ENCODE data around the gene ARID5B.

Gene ARID5B

DNA sequence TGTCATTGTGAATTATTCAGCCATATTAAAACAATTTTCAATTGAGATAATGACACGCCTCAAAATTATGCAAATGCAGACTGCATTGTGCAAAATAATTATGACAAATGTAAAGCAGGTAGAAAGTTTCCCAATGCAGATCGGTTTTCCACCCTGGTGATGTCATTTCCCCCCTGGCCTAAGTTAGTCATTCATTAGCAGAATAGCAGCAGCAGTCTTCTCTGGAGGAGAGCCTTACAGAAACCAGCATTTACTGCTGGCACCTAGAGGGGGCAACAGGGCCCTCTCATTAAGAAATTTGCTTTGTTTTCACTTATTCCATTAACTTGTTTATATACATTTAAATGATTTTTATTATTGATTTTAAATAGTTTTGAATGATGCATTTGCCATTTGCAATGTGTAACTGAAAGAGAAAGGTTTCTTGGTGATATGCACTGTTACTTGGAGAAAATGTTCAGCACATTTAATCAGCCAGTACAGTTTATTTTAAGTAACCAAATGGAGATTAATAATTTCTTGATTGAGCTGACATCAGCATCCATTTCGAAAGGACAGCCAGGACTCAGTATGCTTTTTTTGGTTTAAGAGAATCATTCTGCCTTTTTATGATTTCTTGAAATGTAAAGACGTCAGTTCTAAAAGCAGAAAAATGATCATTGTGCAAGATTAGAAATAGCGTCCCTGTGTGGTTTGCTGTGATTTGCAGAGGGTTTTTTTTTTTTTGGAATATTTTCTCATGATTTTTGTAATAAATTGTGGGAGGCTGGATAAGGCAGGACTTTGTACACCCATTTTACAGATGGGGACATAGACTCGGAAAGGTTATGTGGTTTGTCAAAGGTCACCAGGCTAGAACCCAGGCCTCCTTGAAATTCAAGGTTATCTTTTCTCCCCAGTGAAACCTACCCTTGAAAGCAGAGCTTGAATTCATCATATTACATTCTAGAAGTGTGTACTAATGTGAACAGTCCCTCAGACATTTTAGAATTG is 3.5 kb downstream of the ARID5B start:
- peaks cover 21% of the 10 kb centered on the region for H3K27me3 ChIP-seq (ENCODE audit: control insufficient read depth, insufficient read depth, low read length, poor library complexity, severe bottlenecking)
- H3K36me3 ChIP-seq (ENCODE audit: control insufficient read depth, insufficient read depth, low read length), result no peaks in the 10 kb centered on the region
- H3K4me3 ChIP-seq (ENCODE audit: insufficient read depth, low read depth, low read length), result no peak overlapping the region
- H3K4me1 ChIP-seq (ENCODE audit: control insufficient read depth, insufficient read depth, low read length), result no peaks in the 10 kb centered on the region
- H3K9me3 ChIP-seq (ENCODE audit: control insufficient read depth, low read length), result no peaks in the 10 kb centered on the region
- no peak overlapping the region for H3K27ac ChIP-seq (ENCODE audit: insufficient read depth, low read depth, low read length, poor library complexity, severe bottlenecking)
- 63% methylated on average over 6 of the region's 6 CpGs for WGBS, 2 experiments

DNA sequence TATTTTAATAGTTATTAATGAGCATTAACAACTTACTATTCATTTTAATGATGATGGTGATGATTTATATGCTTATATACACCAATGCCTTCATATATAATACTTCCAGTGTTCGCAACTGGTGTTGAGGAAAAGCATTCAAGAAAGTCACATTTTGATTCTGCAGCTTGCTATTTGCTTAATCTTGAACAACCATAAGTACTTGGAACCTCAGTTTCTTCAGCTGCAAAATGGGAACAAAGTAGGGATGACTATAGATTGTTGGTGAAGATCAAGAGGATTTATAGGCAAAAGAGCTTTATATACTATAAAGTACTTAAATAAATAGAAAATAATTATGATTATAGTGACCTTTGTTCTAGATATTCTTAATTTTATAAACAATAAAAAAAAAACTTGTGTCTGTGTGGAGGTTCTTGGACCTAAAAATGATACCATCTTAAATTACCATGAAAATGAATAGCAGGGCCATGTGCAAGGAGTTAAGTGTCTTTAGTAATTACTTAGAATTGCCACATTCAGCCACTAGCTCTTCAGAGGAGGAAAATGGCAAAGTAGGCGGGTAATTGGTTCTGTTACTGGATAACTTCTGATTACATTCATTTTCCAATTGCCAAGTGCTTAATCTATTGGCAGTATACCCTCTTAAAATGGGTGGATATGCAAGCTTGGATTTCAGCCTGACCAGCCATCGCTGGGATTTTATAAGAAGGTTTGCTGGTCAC is 4.5 kb downstream of the ARID5B start:
- no peak overlapping the region for H3K27ac ChIP-seq (ENCODE audit: insufficient read depth, low read depth, low read length, poor library complexity, severe bottlenecking)
- no peak overlapping the region for H3K4me3 ChIP-seq (ENCODE audit: insufficient read depth, low read depth, low read length)
- no peaks in the 10 kb centered on the region for H3K9me3 ChIP-seq (ENCODE audit: control insufficient read depth, low read length)
- no peaks in the 10 kb centered on the region for H3K36me3 ChIP-seq (ENCODE audit: control insufficient read depth, insufficient read depth, low read length)
- H3K27me3 ChIP-seq (ENCODE audit: control insufficient read depth, insufficient read depth, low read length, poor library complexity, severe bottlenecking), result peaks cover 12% of the 10 kb centered on the region
- WGBS, 2 experiments, result 96 to 99% methylated on average over 3 of the region's 3 CpGs
- H3K4me1 ChIP-seq (ENCODE audit: control insufficient read depth, insufficient read depth, low read length), result no peaks in the 10 kb centered on the region

DNA sequence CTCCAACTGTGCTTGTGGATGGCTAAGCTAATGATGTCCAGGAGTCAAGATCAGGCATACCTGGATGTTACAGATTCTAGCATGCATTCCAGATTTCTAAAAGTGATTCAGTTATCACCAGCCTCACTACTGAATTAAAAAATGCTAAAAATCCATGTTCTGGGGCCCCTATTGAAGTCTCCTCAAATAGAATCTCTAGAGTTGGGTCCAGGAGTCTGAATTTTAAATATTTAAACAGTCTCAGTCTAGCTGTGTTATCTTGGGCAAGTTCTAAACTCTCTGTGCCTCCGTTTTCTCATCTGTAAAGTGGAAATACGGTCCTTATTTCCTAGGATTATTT is 5.0 kb downstream of the ARID5B start:
- H3K27ac ChIP-seq (ENCODE audit: insufficient read depth, low read depth, low read length, poor library complexity, severe bottlenecking), result no peak overlapping the region
- 100% methylated on average over 1 of the region's 2 CpGs for WGBS, 2 experiments

DNA sequence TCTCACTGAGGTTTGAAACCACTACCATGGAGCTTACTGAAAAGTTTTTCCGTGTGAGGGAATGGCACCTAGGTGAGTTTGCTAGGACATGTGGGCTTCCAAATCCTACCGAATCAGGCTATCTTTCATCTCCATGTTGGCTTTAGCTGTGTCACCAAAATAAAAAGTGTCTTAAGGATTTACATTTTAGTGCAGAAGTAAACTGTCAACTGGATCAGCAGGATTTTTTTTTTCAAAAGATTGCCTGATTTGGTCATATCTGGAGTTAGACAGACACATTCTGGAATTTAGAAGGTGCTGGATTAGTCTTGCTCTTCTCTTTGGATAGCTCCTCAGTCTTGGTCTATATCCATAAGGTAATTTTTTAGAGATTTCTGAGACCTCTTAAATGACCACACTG is 5.5 kb downstream of the ARID5B start:
- H3K27ac ChIP-seq (ENCODE audit: insufficient read depth, low read depth, low read length, poor library complexity, severe bottlenecking), result no peak overlapping the region
- H3K9me3 ChIP-seq (ENCODE audit: control insufficient read depth, low read length), result no peaks in the 10 kb centered on the region
- WGBS, 2 experiments, result 90 to 96% methylated on average over 2 of the region's 2 CpGs
- no peak overlapping the region for H3K4me3 ChIP-seq (ENCODE audit: insufficient read depth, low read depth, low read length)
- no peaks in the 10 kb centered on the region for H3K4me1 ChIP-seq (ENCODE audit: control insufficient read depth, insufficient read depth, low read length)
- H3K36me3 ChIP-seq (ENCODE audit: control insufficient read depth, insufficient read depth, low read length), result no peaks in the 10 kb centered on the region
- peaks cover 12% of the 10 kb centered on the region for H3K27me3 ChIP-seq (ENCODE audit: control insufficient read depth, insufficient read depth, low read length, poor library complexity, severe bottlenecking)

More for the DNA sequence above, 5.0 kb downstream of the ARID5B start:
- no peaks in the 10 kb centered on the region for H3K9me3 ChIP-seq (ENCODE audit: control insufficient read depth, low read length)
- H3K36me3 ChIP-seq (ENCODE audit: control insufficient read depth, insufficient read depth, low read length), result no peaks in the 10 kb centered on the region
- H3K4me1 ChIP-seq (ENCODE audit: control insufficient read depth, insufficient read depth, low read length), result no peaks in the 10 kb centered on the region
- no peak overlapping the region for H3K4me3 ChIP-seq (ENCODE audit: insufficient read depth, low read depth, low read length)
- H3K27me3 ChIP-seq (ENCODE audit: control insufficient read depth, insufficient read depth, low read length, poor library complexity, severe bottlenecking), result peaks cover 12% of the 10 kb centered on the region

DNA sequence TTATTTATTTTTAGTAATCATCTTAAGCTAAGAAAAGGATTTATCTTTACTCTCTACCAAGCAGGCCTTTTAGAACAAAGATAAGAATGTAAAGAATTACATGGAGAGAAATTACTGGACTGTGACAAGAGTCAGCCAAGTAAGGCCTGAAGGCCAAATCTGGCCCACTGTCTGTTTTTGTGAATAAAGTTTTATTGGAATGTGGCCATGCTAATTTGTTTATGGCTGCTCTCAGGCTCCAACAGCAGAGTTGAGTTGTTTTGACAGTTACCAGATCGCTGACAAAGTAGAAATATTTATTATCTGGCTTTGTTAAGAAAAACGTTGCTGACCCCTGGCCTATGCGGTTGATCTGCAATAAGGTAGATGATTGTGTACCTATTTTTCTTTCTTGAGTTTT is 6.1 kb downstream of the ARID5B start:
- Histone ChIP-seq H3K27me3 (ENCODE audit: control insufficient read depth, insufficient read depth, low read length, poor library complexity, severe bottlenecking) (peaks cover 10% of the 10 kb centered on the region), H3K4me1 (ENCODE audit: control insufficient read depth, insufficient read depth, low read length) (no peaks in the 10 kb centered on the region), H3K4me3 (ENCODE audit: insufficient read depth, low read depth, low read length) (no peak overlapping the region), H3K27ac (ENCODE audit: insufficient read depth, low read depth, low read length, poor library complexity, severe bottlenecking) (no peak overlapping the region), H3K36me3 (ENCODE audit: control insufficient read depth, insufficient read depth, low read length) (no peaks in the 10 kb centered on the region), H3K9me3 (ENCODE audit: control insufficient read depth, low read length) (no peaks in the 10 kb centered on the region)
- 91 to 95% methylated on average over 3 of the region's 3 CpGs for WGBS, 2 experiments

DNA sequence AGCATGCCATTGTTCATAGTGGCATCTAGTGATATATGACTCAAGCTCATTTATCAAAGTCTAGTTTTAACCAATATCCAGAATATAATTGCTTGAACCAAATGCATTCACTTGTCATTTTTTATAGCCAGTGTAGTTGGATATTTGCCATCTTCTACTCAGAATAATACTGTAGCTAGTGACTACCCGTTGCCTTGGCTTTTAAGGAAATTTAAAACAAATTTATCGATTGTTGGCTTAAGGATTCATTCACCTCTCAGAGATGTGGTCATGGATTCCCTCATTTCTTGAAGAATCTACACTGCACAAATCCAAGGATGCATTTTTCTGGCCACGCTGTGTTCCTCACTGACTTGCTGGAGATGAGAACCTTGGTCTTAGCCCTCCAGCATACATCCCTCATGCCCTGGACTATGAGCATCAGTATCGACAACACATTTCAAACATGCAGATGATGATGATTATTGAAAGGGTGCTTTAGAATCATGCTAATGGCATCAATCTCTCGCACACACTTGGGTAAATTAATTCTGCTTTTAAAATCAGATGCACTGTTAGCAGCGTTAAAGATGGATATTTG is 8.8 kb downstream of the ARID5B start:
- H3K27ac ChIP-seq (ENCODE audit: insufficient read depth, low read depth, low read length, poor library complexity, severe bottlenecking), result no peak overlapping the region
- no peaks in the 10 kb centered on the region for H3K9me3 ChIP-seq (ENCODE audit: control insufficient read depth, low read length)
- no peaks in the 10 kb centered on the region for H3K36me3 ChIP-seq (ENCODE audit: control insufficient read depth, insufficient read depth, low read length)
- no peaks in the 10 kb centered on the region for H3K4me1 ChIP-seq (ENCODE audit: control insufficient read depth, insufficient read depth, low read length)
- WGBS, 2 experiments, result 92 to 97% methylated on average over 6 of the region's 6 CpGs
- H3K27me3 ChIP-seq (ENCODE audit: control insufficient read depth, insufficient read depth, low read length, poor library complexity, severe bottlenecking), result no peaks in the 10 kb centered on the region
- no peak overlapping the region for H3K4me3 ChIP-seq (ENCODE audit: insufficient read depth, low read depth, low read length)

DNA sequence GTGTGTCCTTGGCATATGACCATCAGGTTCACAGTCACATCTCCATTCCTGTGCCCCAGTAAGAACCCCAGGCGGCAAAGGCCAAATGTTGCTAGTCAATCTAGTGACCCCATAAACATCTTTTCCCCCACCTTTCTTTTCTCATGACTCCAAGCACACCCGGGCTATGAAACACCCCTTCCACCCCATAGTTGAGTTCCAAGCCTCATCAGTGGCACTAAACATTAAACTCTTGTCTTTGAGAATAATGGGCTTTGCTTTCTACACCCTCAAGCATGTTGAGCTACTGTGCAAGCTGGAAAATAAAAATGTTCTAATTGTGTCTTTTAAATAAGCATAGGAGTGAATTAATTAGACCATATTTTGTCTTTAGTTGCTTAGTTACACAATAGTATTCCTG is 9.4 kb downstream of the ARID5B start:
- Histone ChIP-seq H3K4me3 (ENCODE audit: insufficient read depth, low read depth, low read length) (no peak overlapping the region), H3K9me3 (ENCODE audit: control insufficient read depth, low read length) (no peaks in the 10 kb centered on the region), H3K27ac (ENCODE audit: insufficient read depth, low read depth, low read length, poor library complexity, severe bottlenecking) (no peak overlapping the region), H3K36me3 (ENCODE audit: control insufficient read depth, insufficient read depth, low read length) (no peaks in the 10 kb centered on the region), H3K27me3 (ENCODE audit: control insufficient read depth, insufficient read depth, low read length, poor library complexity, severe bottlenecking) (no peaks in the 10 kb centered on the region), H3K4me1 (ENCODE audit: control insufficient read depth, insufficient read depth, low read length) (no peaks in the 10 kb centered on the region)
- 92 to 95% methylated on average over 2 of the region's 2 CpGs for WGBS, 2 experiments

DNA sequence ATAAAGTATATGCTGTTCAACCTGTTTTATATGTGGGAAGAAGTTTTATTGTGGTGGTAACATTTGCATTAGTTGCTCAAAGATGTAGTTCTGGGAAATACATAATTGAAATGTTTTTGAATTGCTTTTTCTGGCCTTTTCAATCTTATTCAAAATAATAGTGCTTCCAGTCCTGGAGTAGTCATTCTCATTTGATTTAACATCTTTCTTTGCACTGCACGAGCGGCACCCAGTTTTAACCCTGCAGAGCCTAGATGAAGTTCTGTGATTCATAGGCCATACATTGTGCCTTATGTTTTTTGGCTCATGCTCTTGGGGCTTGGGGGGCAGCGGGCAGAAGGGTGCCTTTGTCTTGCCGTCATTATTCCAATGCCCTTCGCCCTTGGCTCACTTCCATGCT is 9.9 kb downstream of the ARID5B start:
- H3K36me3 ChIP-seq (ENCODE audit: control insufficient read depth, insufficient read depth, low read length), result no peaks in the 10 kb centered on the region
- no peaks in the 10 kb centered on the region for H3K9me3 ChIP-seq (ENCODE audit: control insufficient read depth, low read length)
- 88 to 93% methylated on average over 5 of the region's 5 CpGs for WGBS, 2 experiments
- no peaks in the 10 kb centered on the region for H3K4me1 ChIP-seq (ENCODE audit: control insufficient read depth, insufficient read depth, low read length)
- no peak overlapping the region for H3K4me3 ChIP-seq (ENCODE audit: insufficient read depth, low read depth, low read length)
- H3K27ac ChIP-seq (ENCODE audit: insufficient read depth, low read depth, low read length, poor library complexity, severe bottlenecking), result no peak overlapping the region
- no peaks in the 10 kb centered on the region for H3K27me3 ChIP-seq (ENCODE audit: control insufficient read depth, insufficient read depth, low read length, poor library complexity, severe bottlenecking)

DNA sequence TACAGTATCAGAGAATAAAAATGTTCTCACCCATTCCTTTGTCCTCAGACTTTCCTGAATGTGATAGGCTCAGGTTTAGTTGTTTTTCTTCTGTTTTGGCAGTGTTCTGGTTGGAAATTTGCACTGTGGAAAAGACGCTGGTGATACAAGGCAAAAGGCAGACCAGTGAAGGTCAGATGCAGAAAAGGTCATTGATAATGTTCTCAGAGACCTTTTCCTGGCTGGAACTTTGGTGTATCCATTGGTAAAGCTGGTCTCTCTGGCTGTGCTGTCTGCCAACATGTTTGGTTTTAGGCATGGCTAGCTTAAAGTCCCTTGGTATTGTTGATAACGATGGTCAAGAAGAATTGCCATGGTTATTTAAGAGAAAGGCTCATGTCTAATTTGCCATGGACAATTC is 11.5 kb downstream of the ARID5B start:
- no peaks in the 10 kb centered on the region for H3K9me3 ChIP-seq (ENCODE audit: control insufficient read depth, low read length)

DNA sequence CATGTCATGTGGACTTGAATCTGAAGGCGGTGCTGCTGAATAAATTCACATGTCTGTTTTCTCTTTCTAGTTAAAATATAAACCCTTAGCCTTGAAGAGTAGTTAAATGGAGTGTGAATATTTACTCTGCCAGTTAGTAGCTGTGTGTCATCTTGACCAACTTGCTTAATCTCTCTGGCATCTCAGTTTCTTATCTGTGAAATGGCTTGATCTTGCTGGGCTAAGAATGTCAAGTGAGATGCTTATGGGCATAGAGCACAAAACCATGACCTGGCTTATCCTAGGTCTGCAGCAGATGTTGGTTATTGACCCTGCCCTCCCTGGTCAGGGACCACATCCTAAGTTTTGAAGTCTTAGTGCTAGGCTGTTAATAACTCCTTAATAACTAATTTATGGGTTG is 16.6 kb downstream of the ARID5B start:
- no peaks in the 10 kb centered on the region for H3K36me3 ChIP-seq (ENCODE audit: control insufficient read depth, insufficient read depth, low read length)
- H3K27me3 ChIP-seq (ENCODE audit: control insufficient read depth, insufficient read depth, low read length, poor library complexity, severe bottlenecking), result no peaks in the 10 kb centered on the region
- no peak overlapping the region for H3K27ac ChIP-seq (ENCODE audit: insufficient read depth, low read depth, low read length, poor library complexity, severe bottlenecking)
- no peaks in the 10 kb centered on the region for H3K4me1 ChIP-seq (ENCODE audit: control insufficient read depth, insufficient read depth, low read length)
- no peaks in the 10 kb centered on the region for H3K9me3 ChIP-seq (ENCODE audit: control insufficient read depth, low read length)
- H3K4me3 ChIP-seq (ENCODE audit: insufficient read depth, low read depth, low read length), result no peak overlapping the region
- WGBS, 2 experiments, result 100% methylated on average over 1 of the region's 1 CpG

More for the DNA sequence above, 11.5 kb downstream of the ARID5B start:
- Histone ChIP-seq H3K27ac (ENCODE audit: insufficient read depth, low read depth, low read length, poor library complexity, severe bottlenecking) (no peak overlapping the region), H3K4me1 (ENCODE audit: control insufficient read depth, insufficient read depth, low read length) (no peaks in the 10 kb centered on the region), H3K36me3 (ENCODE audit: control insufficient read depth, insufficient read depth, low read length) (no peaks in the 10 kb centered on the region), H3K4me3 (ENCODE audit: insufficient read depth, low read depth, low read length) (no peak overlapping the region), H3K27me3 (ENCODE audit: control insufficient read depth, insufficient read depth, low read length, poor library complexity, severe bottlenecking) (no peaks in the 10 kb centered on the region)
- WGBS, 2 experiments, result 89 to 95% methylated on average over 2 of the region's 2 CpGs
